GM12878 (cell line): Measurements from ENCODE around the gene ITPKB. TPM values are rescaled to one million over a fixed set of nuclear protein-coding genes. Genes with fewer than 3 reads are reported as not detected.

ENCODE experiments used
- ATAC-seq: fragments of 200-7000 bp; cut with Tn5 transposase; 3 replicates; pipeline ENCODE4 v1.9.1; 2020; ENCODE audit warnings: mild to moderate bottlenecking, moderate library complexity
- BruUV-seq: library from RNA; stranded (reverse); fragments of 400-500 nt; replicated peaks from 2 replicates; lab custom pipeline; 2021; lab: Mats Ljungman, UMichigan
- CTCF ChIA-PET: fragments of 300-600 bp; sonication (Branson Sonifier 250); formaldehyde crosslinking; extraction: SDS; loops from one replicate; lab custom pipeline; 2021; ENCODE audit warnings: inconsistent platforms; lab: Yijun Ruan, JAX
- POLR2A ChIA-PET: fragments of 350-600 bp; formaldehyde crosslinking; extraction: SDS; loops from one replicate; lab custom pipeline; 2021; ENCODE audit warnings: inconsistent platforms; lab: Charles Lee
- RAD21 ChIA-PET: fragments of 300-600 bp; sonication (Branson Sonifier 250); formaldehyde crosslinking; loops from one replicate; lab custom pipeline; 2023; ENCODE audit warnings: antibody characterized with exemption; ENCODE audit not compliant: unreplicated experiment; lab: Charles Lee
- SMC1A ChIA-PET: fragments of 300-600 bp; sonication (Branson Sonifier 250); formaldehyde crosslinking; loops from one replicate; lab custom pipeline; 2023; ENCODE audit not compliant: unreplicated experiment, uncharacterized antibody; lab: Charles Lee
- DNase-seq: peaks from one replicate; pipeline ENCODE4 v3.0.0-alpha.2; 2011; ENCODE audit warnings: low read depth, low spot score
- FAIRE-seq: peaks from 3 replicates; lab custom pipeline; 2011; peaks lifted over from hg19 to GRCh38; lab: Jason Lieb, UNC
- H2AFZ ChIP-seq: 2 replicates; pipeline ENCODE4 v1.6.0; 2011; ENCODE audit warnings: low read depth, low read length, control low read depth; ENCODE audit not compliant: control insufficient read depth
- H3K27ac ChIP-seq: 2 replicates; pipeline ENCODE4 v1.5.1; 2011; ENCODE audit warnings: control low read depth; ENCODE audit not compliant: control insufficient read depth, insufficient read depth
- H3K27me3 ChIP-seq, 2 experiments: replicated peaks in 1 of 2; 2 replicates each; pipeline versions ENCODE4 v1.6.0 to v1.6.1; 2011; ENCODE audit warnings: low read length in 1 of 2; ENCODE audit not compliant: control insufficient read depth in 2 of 2, insufficient read depth in 2 of 2
- H3K36me3 ChIP-seq, 2 experiments: 2 replicates each; pipeline ENCODE4 v1.5.1; 2011; ENCODE audit warnings: low read length in 1 of 2; ENCODE audit not compliant: control insufficient read depth in 2 of 2, insufficient read depth in 2 of 2
- H3K4me1 ChIP-seq: 2 replicates; pipeline ENCODE4 v1.6.1; 2011; ENCODE audit warnings: mild to moderate bottlenecking, low read length, moderate library complexity, mixed read lengths; ENCODE audit not compliant: control insufficient read depth, insufficient read depth
- H3K4me2 ChIP-seq: 2 replicates; pipeline ENCODE4 v1.6.0; 2011; ENCODE audit warnings: control low read depth; ENCODE audit not compliant: control insufficient read depth, insufficient read depth
- H3K4me3 ChIP-seq: fragments of 200-600 bp; sonication (generic); 2 replicates; pipeline ENCODE4 v1.5.1; 2016
- H3K79me2 ChIP-seq: 2 replicates; pipeline ENCODE4 v1.6.0; 2011; ENCODE audit warnings: low read length; ENCODE audit not compliant: control insufficient read depth, insufficient read depth
- H3K9ac ChIP-seq: 2 replicates; pipeline ENCODE4 v1.8.0; 2011; ENCODE audit warnings: low read length, control low read depth, mixed read lengths; ENCODE audit not compliant: control insufficient read depth, insufficient read depth
- H3K9me3 ChIP-seq: replicated peaks from 3 replicates; pipeline ENCODE4 v1.5.1; 2011; ENCODE audit warnings: mild to moderate bottlenecking, low read length; ENCODE audit not compliant: control insufficient read depth, insufficient read depth
- H4K20me1 ChIP-seq: 2 replicates; pipeline ENCODE4 v1.6.0; 2011; ENCODE audit not compliant: control insufficient read depth, insufficient read depth
- CHD4 ChIP-seq: fragments of 200-600 bp; sonication (generic); IDR thresholded peaks from 2 replicates; pipeline ENCODE4 v1.6.1; 2016; ENCODE audit warnings: mild to moderate bottlenecking
- NR2C1 ChIP-seq: fragments of 450-650 bp; IDR thresholded peaks from 2 replicates; pipeline ENCODE4 v1.6.1; 2017; ENCODE audit warnings: antibody characterized with exemption, mild to moderate bottlenecking, moderate library complexity
- SMARCA5 ChIP-seq: fragments of 450-650 bp; IDR thresholded peaks from 2 replicates; pipeline ENCODE4 v1.6.1; 2017; ENCODE audit warnings: mild to moderate bottlenecking
- TBL1XR1 ChIP-seq: IDR thresholded peaks from 2 replicates; pipeline ENCODE4 v1.6.1; 2012; ENCODE audit warnings: low read depth, low read length, improper control_type of control experiment
- YY1 ChIP-seq: IDR thresholded peaks from 2 replicates; pipeline ENCODE4 v1.6.1; 2011; ENCODE audit warnings: low read depth, mild to moderate bottlenecking, low read length
- WGBS: methylation state at CpG from one replicate; pipeline ENCODE4 v1.1.6; 2016; ENCODE audit warnings: low lambda C conversion rate; ENCODE audit not compliant: insufficient replicate concordance, insufficient coverage; ENCODE audit errors: missing lambda C conversion rate; 5-methylcytosine and 5-hydroxymethylcytosine counted together
- in situ Hi-C: fragments of 300-500 bp; cut with MboI; formaldehyde crosslinking; loops from 9 replicates; pipeline ENCODE4 v1.14.3; 2018; ENCODE audit warnings: mixed read lengths
- intact Hi-C: fragments of 100-400 bp; cut with micrococcal nuclease; formaldehyde crosslinking; loops from one replicate; pipeline ENCODE4 v1.14.2; 2022; ENCODE audit not compliant: unreplicated experiment
- polyA plus RNA-seq, 11 experiments: library from polyadenylated mRNA; depleted of rRNA in 4 of 11; unstranded in 6 of 11; stranded (reverse) in 5 of 11; fragments of >200 nt; fragmentation: Nextera tagmentation in 4 of 11; fragmentation: Illumina TruSeq in 1 of 11; extraction: Ambion mirVana in 4 of 11; extraction: Trizol in 1 of 11; gene quantifications; 1 replicate in 1 of 11; 2 replicates in 10 of 11; pipeline versions ENCODE4 v1.2.1 to v1.2.3, GENCODE V29; 2011 to 2016; ENCODE audit warnings: inconsistent platforms in 2 of 11, missing spikeins in 2 of 11, low read depth in 1 of 11
- total RNA-seq, 4 experiments: library from RNA; depleted of rRNA in 3 of 4; stranded (reverse); fragments of >200 nt in 3 of 4; fragmentation: Illumina TruSeq in 1 of 4; extraction: Trizol in 1 of 4; gene quantifications; 2 replicates each; pipeline versions ENCODE4 v1.2.1 to v1.2.3, GENCODE V29; 2013 to 2021
- TF ChIP-seq, protein P1 (sequence below): fragments of 450-650 bp; IDR thresholded peaks from 2 replicates; pipeline ENCODE4 v1.6.1; 2017; ENCODE audit warnings: mild to moderate bottlenecking, moderate library complexity
- TF ChIP-seq, protein P2 (sequence below): fragments of 450-650 bp; formaldehyde crosslinking; IDR thresholded peaks from 2 replicates; pipeline ENCODE4 v1.4.0; 2022; ENCODE audit warnings: mild to moderate bottlenecking, moderate library complexity

Gene ITPKB
- total and polyA plus RNA-seq, 10 of the 15 experiments (the other 5 are each of a cell fraction or from before 2014, with no cell fraction given): 1.3 to 38.7 (median 12.9) TPM

- FAIRE-seq (no peak), DNase-seq (no peak), ATAC-seq (no peak)
- no peaks in the 10 kb centered on the region for H3K79me2 ChIP-seq
- H3K27ac ChIP-seq: no peak overlapping the region
- CTCF ChIA-PET: no interaction called here
- no peak overlapping the region for H3K4me2 ChIP-seq
- RAD21 ChIA-PET: interaction anchor here (0.6 kb wide), 1 partner anchor 24 kb away, joined by 3 read pairs; no protein-coding TSS in a partner anchor
- WGBS: 71% methylated on average over 6 of the region's 6 CpGs
- no peaks in the 10 kb centered on the region for H3K36me3 ChIP-seq
- no peaks in the 10 kb centered on the region for H4K20me1 ChIP-seq
- H3K27me3 ChIP-seq: no peaks in the 10 kb centered on the region
- peaks cover 11% of the 10 kb centered on the region for H3K4me1 ChIP-seq
- no peaks in the 10 kb centered on the region for H3K9me3 ChIP-seq
- POLR2A ChIA-PET: interaction anchor here (0.6 kb wide), 1 partner anchor 1035 kb away, joined by 4 read pairs; no protein-coding TSS in a partner anchor
- TF ChIP-seq SMARCA5 (no peak), TBL1XR1 (no peak), NR2C1 (no peak), CHD4 (no peak), YY1 (no peak)
- TF ChIP-seq, protein P1, sequence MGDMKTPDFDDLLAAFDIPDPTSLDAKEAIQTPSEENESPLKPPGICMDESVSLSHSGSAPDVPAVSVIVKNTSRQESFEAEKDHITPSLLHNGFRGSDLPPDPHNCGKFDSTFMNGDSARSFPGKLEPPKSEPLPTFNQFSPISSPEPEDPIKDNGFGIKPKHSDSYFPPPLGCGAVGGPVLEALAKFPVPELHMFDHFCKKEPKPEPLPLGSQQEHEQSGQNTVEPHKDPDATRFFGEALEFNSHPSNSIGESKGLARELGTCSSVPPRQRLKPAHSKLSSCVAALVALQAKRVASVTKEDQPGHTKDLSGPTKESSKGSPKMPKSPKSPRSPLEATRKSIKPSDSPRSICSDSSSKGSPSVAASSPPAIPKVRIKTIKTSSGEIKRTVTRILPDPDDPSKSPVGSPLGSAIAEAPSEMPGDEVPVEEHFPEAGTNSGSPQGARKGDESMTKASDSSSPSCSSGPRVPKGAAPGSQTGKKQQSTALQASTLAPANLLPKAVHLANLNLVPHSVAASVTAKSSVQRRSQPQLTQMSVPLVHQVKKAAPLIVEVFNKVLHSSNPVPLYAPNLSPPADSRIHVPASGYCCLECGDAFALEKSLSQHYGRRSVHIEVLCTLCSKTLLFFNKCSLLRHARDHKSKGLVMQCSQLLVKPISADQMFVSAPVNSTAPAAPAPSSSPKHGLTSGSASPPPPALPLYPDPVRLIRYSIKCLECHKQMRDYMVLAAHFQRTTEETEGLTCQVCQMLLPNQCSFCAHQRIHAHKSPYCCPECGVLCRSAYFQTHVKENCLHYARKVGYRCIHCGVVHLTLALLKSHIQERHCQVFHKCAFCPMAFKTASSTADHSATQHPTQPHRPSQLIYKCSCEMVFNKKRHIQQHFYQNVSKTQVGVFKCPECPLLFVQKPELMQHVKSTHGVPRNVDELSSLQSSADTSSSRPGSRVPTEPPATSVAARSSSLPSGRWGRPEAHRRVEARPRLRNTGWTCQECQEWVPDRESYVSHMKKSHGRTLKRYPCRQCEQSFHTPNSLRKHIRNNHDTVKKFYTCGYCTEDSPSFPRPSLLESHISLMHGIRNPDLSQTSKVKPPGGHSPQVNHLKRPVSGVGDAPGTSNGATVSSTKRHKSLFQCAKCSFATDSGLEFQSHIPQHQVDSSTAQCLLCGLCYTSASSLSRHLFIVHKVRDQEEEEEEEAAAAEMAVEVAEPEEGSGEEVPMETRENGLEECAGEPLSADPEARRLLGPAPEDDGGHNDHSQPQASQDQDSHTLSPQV: no peak
- TF ChIP-seq, protein P2, sequence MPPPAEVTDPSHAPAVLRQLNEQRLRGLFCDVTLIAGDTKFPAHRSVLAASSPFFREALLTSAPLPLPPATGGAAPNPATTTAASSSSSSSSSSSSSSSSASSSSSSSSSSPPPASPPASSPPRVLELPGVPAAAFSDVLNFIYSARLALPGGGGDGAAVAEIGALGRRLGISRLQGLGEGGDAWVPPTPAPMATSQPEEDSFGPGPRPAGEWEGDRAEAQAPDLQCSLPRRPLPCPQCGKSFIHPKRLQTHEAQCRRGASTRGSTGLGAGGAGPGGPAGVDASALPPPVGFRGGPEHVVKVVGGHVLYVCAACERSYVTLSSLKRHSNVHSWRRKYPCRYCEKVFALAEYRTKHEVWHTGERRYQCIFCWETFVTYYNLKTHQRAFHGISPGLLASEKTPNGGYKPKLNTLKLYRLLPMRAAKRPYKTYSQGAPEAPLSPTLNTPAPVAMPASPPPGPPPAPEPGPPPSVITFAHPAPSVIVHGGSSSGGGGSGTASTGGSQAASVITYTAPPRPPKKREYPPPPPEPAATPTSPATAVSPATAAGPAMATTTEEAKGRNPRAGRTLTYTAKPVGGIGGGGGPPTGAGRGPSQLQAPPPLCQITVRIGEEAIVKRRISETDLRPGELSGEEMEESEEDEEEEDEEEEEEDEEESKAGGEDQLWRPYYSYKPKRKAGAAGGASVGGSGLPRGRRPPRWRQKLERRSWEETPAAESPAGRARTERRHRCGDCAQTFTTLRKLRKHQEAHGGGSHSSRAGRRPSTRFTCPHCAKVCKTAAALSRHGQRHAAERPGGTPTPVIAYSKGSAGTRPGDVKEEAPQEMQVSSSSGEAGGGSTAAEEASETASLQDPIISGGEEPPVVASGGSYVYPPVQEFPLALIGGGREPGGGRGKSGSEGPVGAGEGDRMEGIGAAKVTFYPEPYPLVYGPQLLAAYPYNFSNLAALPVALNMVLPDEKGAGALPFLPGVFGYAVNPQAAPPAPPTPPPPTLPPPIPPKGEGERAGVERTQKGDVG (CRISPR knock-in tag): no peak
- BruUV-seq: no TSS peak
- SMC1A ChIA-PET: interaction anchor here (0.6 to 1.9 kb wide), 2 partner anchors 9 to 50 kb away, joined by 3 to 4 read pairs; no protein-coding TSS in a partner anchor
- no peak overlapping the region for H3K9ac ChIP-seq
- H2AFZ ChIP-seq: no peak overlapping the region
- in situ Hi-C loops: no loop called here
- H3K4me3 ChIP-seq: no peak overlapping the region
- intact Hi-C loops: no loop called here
Observed at GRCh38 chr1:226776066-226776465, 37.0 kb upstream of the ITPKB start.
